GM10266 (cell line): ENCODE data around the gene C3orf22.

Experiments used
- DNase-seq: peaks from one replicate; pipeline ENCODE4 v3.0.0; 2012; ENCODE audit errors: extremely low spot score
- TF ChIP-seq, protein P1 (sequence below): IDR thresholded peaks from 2 replicates; pipeline ENCODE4 v1.5.1; 2012; ENCODE audit warnings: mild to moderate bottlenecking, low read depth; ENCODE audit not compliant: control insufficient read depth, insufficient read depth; ENCODE audit errors: missing control alignments

The C3orf22 gene

DNA sequence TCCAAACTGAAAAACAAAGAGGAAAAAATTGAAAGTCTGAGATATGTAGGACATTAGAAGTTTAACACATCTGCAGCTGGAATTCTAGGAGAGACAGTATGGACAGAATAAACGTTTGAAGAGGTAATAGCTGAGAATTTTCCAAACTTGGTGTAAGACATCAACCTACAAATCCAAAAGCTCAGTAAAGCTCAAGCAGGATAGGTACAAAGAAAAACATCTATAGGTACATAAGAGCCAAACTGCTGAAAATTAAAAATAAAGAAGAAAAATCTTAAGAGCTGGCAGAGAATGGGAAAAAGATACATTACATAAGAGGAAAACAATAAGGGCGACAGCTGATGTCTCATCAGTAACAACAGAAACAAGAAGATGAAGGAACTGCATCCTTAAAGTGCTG lies 22.8 kb upstream of the C3orf22 start:
- TF ChIP-seq, protein P1, sequence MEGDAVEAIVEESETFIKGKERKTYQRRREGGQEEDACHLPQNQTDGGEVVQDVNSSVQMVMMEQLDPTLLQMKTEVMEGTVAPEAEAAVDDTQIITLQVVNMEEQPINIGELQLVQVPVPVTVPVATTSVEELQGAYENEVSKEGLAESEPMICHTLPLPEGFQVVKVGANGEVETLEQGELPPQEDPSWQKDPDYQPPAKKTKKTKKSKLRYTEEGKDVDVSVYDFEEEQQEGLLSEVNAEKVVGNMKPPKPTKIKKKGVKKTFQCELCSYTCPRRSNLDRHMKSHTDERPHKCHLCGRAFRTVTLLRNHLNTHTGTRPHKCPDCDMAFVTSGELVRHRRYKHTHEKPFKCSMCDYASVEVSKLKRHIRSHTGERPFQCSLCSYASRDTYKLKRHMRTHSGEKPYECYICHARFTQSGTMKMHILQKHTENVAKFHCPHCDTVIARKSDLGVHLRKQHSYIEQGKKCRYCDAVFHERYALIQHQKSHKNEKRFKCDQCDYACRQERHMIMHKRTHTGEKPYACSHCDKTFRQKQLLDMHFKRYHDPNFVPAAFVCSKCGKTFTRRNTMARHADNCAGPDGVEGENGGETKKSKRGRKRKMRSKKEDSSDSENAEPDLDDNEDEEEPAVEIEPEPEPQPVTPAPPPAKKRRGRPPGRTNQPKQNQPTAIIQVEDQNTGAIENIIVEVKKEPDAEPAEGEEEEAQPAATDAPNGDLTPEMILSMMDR: no peak

DNA sequence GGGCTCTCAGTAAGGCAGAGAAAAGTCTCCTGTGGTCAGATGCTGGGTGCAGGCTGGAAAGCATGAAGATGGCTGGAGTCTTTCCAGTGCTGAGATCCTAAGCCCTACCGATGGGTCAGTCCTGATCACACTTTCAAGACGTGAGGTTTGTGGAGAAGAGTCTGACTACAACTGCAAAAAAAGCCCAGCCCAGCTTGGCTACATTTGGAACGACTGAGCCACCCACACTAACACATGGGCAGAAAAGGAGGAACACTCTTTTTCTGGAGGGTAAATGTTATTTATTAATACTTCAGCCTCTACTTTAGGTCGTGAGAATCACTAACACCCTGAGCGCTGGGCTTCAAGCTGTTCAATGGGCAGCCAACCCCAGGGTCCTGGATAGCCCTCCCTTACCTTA lies 22.0 kb upstream of the C3orf22 start:
- TF ChIP-seq, protein P1: no peak
- DNase-seq: no peak

More for the DNA sequence above, 22.8 kb upstream of the C3orf22 start:
- DNase-seq: no peak

GRCh38 chr3:126578702-126579101 lies 20.0 kb upstream of the C3orf22 start:
- TF ChIP-seq, protein P1: no peak
- DNase-seq: no peak

- DNase-seq: no peak
- TF ChIP-seq, protein P1: no peak
Observed at GRCh38 chr3:126577261-126577660, 18.5 kb upstream of the C3orf22 start.

GRCh38 chr3:126573492-126574117 lies 14.9 kb upstream of the C3orf22 start:
- TF ChIP-seq, protein P1: no peak
- DNase-seq: no peak

DNA sequence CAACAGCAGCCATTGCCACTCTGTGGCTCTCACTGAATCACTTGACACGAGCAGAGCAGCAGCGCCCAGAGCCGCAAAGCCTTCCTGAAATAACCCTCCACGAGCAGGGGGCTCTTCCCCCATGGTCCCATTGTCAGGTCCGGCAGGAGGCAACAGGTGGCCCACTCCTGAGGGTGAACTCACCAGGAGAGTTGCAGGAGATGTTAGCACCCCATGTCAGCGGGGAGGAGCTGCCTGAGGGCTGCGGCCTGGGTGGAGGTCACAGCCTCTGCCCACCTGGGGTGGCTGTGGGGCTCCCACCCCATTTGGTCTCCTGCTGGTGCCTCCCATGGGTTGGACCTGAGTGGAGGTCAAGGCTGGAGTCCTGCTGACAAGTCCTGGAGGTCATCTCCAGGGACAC lies 12.3 kb upstream of the C3orf22 start:
- no peak for DNase-seq
- TF ChIP-seq, protein P1: no peak

GRCh38 chr3:126570103-126570541 lies 11.4 kb upstream of the C3orf22 start:
- DNase-seq: no peak
- TF ChIP-seq, protein P1: no peak
